H1 (cell line): ENCODE results near the gene RRBP1. TPM values are rescaled to one million over a fixed set of nuclear protein-coding genes. Genes with fewer than 3 reads are reported as not detected.

Source experiments
- CBX5 ChIP-seq: fragments of 300-800, 300-1000 bp; sonication (generic); IDR thresholded peaks from 2 replicates; pipeline ENCODE4 v1.7.1; 2016; ENCODE audit warnings: antibody characterized with exemption, low read length, low read depth
- CHD7 ChIP-seq: fragments of 300-600 bp; sonication (generic); IDR thresholded peaks from 2 replicates; pipeline ENCODE4 v1.7.1; 2012; ENCODE audit warnings: low read length, moderate library complexity, mild to moderate bottlenecking, inconsistent platforms; ENCODE audit not compliant: insufficient replicate concordance
- POLR2A ChIP-seq, 2 experiments: IDR thresholded peaks; 1 replicate in 1 of 2; 2 replicates in 1 of 2; pipeline ENCODE4 v1.6.1; 2011; ENCODE audit warnings: low read depth in 2 of 2, low read length in 2 of 2, mild to moderate bottlenecking in 2 of 2; ENCODE audit errors: control extremely low read depth in 1 of 2
- POU5F1 ChIP-seq: IDR thresholded peaks from 2 replicates; pipeline ENCODE4 v1.6.1; 2011; ENCODE audit warnings: low read depth, mild to moderate bottlenecking, low read length, moderate library complexity
- RNF2 ChIP-seq: fragments of 200-900, 300-1000 bp; sonication (generic); IDR thresholded peaks from 2 replicates; pipeline ENCODE4 v1.7.1; 2016; ENCODE audit warnings: borderline replicate concordance, low read depth, mild to moderate bottlenecking, antibody characterized with exemption, low read length; ENCODE audit not compliant: poor library complexity, severe bottlenecking; ENCODE audit errors: missing control alignments
- RXRA ChIP-seq: IDR thresholded peaks from 2 replicates; pipeline ENCODE4 v1.6.1; 2011; ENCODE audit warnings: low read depth, mild to moderate bottlenecking, low read length, moderate library complexity; ENCODE audit not compliant: insufficient read depth
- SIRT6 ChIP-seq: IDR thresholded peaks from one replicate; pipeline ENCODE4 v1.7.1; 2012; ENCODE audit warnings: low read length, inconsistent platforms
- SIX5 ChIP-seq: IDR thresholded peaks from 2 replicates; pipeline ENCODE4 v1.6.1; 2011; ENCODE audit warnings: mild to moderate bottlenecking, low read depth, low read length
- SRF ChIP-seq: IDR thresholded peaks from 2 replicates; pipeline ENCODE4 v1.6.1; 2011; ENCODE audit warnings: mild to moderate bottlenecking, low read depth, low read length, moderate library complexity
- TCF12 ChIP-seq: IDR thresholded peaks from 2 replicates; pipeline ENCODE4 v1.6.1; 2011; ENCODE audit warnings: low read depth, mild to moderate bottlenecking, low read length
- polyA plus RNA-seq, 7 experiments: library from polyadenylated mRNA; depleted of rRNA in 3 of 7; stranded (reverse) in 5 of 7; unstranded in 2 of 7; fragments of >200 nt in 5 of 7; fragments of 200-250 nt in 2 of 7; gene quantifications; 1 replicate in 5 of 7; 2 replicates in 1 of 7; 4 replicates in 1 of 7; pipeline versions ENCODE4 v1.2.1 to v1.2.3, GENCODE V29; 2011 to 2013; ENCODE audit warnings: missing spikeins in 2 of 7, mixed read lengths in 2 of 7
- total RNA-seq: library from RNA; stranded (reverse); fragmentation: NEBNext Ultra II Directional; extraction: Animal tissue kit (Norgen Biotek cat#: 25700); gene quantifications from 2 replicates; pipeline ENCODE4 v1.2.1, GENCODE V29; 2021

Gene RRBP1
- total and polyA plus RNA-seq, 2 of the 8 experiments (the other 6 are each of a cell fraction or from before 2014, with no cell fraction given), result 15.9 to 157 TPM

- no peak for TF ChIP-seq CHD7
- TF ChIP-seq CBX5, result no peak
- TF ChIP-seq SIRT6, result no peak
- TF ChIP-seq SRF, result no peak
- TF ChIP-seq POLR2A (IDR thresholded peaks at IDR 0.05; ENCODE audit: control extremely low read depth in 1 of 2, low read depth in 2 of 2, low read length in 2 of 2), result no peak
- TF ChIP-seq TCF12, result no peak
- TF ChIP-seq POU5F1, result no peak
- no peak for TF ChIP-seq RNF2
- no peak for TF ChIP-seq RXRA
- no peak for TF ChIP-seq SIX5
These were observed 39.4 kb downstream of the RRBP1 start (continued) for GRCh38 chr20:17642404-17643269.
